GM12865 (cell line): ENCODE results near the gene IFNL1.
"Not testable (repeated sequence)": the region's sequence is repeated elsewhere in the genome, so short reads cannot be mapped to it uniquely, and the experiment has no call there.

ENCODE experiments used
- DNase-seq: peaks from one replicate; pipeline ENCODE4 v3.0.0; 2010; ENCODE audit warnings: low read depth
- H3K4me3 ChIP-seq: 2 replicates; pipeline ENCODE4 v1.5.1; 2011; ENCODE audit warnings: mild to moderate bottlenecking, low read depth, low read length, control low read depth
- CTCF ChIP-seq: IDR thresholded peaks from 2 replicates; pipeline ENCODE4 v1.5.1; 2011; ENCODE audit warnings: low read length, control low read depth, low read depth, inconsistent platforms; ENCODE audit not compliant: insufficient read depth; ENCODE audit errors: missing control alignments

IFNL1 gene

GRCh38 chr19:39306075-39306474 lies 9.9 kb downstream of the IFNL1 start:
- DNase-seq = no peak
- no peak overlapping the region for H3K4me3 ChIP-seq
- no peak for TF ChIP-seq CTCF

GRCh38 chr19:39307046-39307821 lies 11.0 kb downstream of the IFNL1 start:
- no peak for TF ChIP-seq CTCF
- no peak overlapping the region for H3K4me3 ChIP-seq
- DNase-seq = no peak

GRCh38 chr19:39307822-39308530 lies 11.8 kb downstream of the IFNL1 start:
- DNase-seq = no peak
- no peak overlapping the region for H3K4me3 ChIP-seq
- no peak for TF ChIP-seq CTCF

- no peak overlapping the region for H3K4me3 ChIP-seq
- no peak for TF ChIP-seq CTCF
- DNase-seq = no peak
These were observed 12.5 kb downstream of the IFNL1 start for GRCh38 chr19:39308531-39309304.

GRCh38 chr19:39309305-39309670 lies 13.1 kb downstream of the IFNL1 start:
- H3K4me3 ChIP-seq, DNase-seq: not testable (repeated sequence)

- no peak for TF ChIP-seq CTCF
- no peak overlapping the region for H3K4me3 ChIP-seq
- DNase-seq = no peak
These were observed 14.5 kb downstream of the IFNL1 start for GRCh38 chr19:39310558-39311311.
